SU-DHL-6 (cell line): Measurements from ENCODE around the gene GOLGA6L22.
"Not testable (repeated sequence)": the region's sequence is repeated elsewhere in the genome, so short reads cannot be mapped to it uniquely, and the experiment has no call there.

Source experiments
- EZH2phosphoT487 ChIP-seq: fragments of 200-600 bp; sonication (generic), shearing (Covaris generic); conservative IDR thresholded peaks from 2 replicates; pipeline ENCODE4 v1.6.1; 2018; ENCODE audit warnings: mild to moderate bottlenecking, antibody characterized with exemption, low read length, moderate library complexity, mixed read lengths
- TF ChIP-seq, protein P1 (sequence below): fragments of 200-600 bp; sonication (generic); IDR thresholded peaks from one replicate; pipeline ENCODE4 v1.5.1; 2017; ENCODE audit warnings: antibody characterized with exemption, mild to moderate bottlenecking, low read length, moderate library complexity; ENCODE audit not compliant: insufficient read depth, poor library complexity, severe bottlenecking

DNA sequence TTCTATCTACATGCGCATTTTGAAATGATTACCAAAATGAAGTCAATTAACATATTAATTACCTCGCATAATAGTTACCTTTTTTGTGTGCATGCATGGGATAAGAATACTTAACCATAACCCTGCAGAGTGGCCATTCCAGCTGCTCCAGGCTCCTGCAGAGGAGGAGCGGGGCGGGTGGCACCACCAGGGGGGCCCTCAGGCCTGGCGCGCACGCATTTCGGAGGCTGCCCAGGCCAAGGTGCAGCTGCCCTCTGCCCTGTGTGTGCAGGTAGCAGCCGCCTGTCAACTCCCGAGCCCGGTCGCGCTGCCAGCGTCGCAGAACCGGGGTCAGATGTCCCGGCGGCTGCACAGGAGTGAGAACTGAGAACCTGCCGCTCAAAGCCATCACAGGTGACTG lies 41.4 kb upstream of the GOLGA6L22 start:
- TF ChIP-seq, protein P1, sequence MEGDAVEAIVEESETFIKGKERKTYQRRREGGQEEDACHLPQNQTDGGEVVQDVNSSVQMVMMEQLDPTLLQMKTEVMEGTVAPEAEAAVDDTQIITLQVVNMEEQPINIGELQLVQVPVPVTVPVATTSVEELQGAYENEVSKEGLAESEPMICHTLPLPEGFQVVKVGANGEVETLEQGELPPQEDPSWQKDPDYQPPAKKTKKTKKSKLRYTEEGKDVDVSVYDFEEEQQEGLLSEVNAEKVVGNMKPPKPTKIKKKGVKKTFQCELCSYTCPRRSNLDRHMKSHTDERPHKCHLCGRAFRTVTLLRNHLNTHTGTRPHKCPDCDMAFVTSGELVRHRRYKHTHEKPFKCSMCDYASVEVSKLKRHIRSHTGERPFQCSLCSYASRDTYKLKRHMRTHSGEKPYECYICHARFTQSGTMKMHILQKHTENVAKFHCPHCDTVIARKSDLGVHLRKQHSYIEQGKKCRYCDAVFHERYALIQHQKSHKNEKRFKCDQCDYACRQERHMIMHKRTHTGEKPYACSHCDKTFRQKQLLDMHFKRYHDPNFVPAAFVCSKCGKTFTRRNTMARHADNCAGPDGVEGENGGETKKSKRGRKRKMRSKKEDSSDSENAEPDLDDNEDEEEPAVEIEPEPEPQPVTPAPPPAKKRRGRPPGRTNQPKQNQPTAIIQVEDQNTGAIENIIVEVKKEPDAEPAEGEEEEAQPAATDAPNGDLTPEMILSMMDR, result not testable (repeated sequence)
- TF ChIP-seq EZH2phosphoT487, result not testable (repeated sequence)
